Panc1 (cell line): Measurements from ENCODE around the gene P2RX1. TPM values are rescaled to one million over a fixed set of nuclear protein-coding genes. Genes with fewer than 3 reads are reported as not detected.

Experiments used
- ATAC-seq: fragments of 200-7000 bp; cut with Tn5 transposase; 2 replicates; pipeline ENCODE4 v1.9.1; 2020; ENCODE audit warnings: mild to moderate bottlenecking, moderate library complexity
- BruUV-seq: library from RNA; stranded (reverse); fragments of 400-500 nt; replicated peaks from 2 replicates; lab custom pipeline; 2021; lab: Mats Ljungman, UMichigan
- CTCF ChIA-PET: fragments of 300-600 bp; sonication (Branson Sonifier 250); formaldehyde crosslinking; loops from one replicate; lab custom pipeline; 2022; ENCODE audit warnings: antibody characterized with exemption; lab: Charles Lee
- POLR2A ChIA-PET: fragments of 300-600 bp; sonication (Branson Sonifier 250); formaldehyde crosslinking; loops from one replicate; lab custom pipeline; 2022; ENCODE audit warnings: antibody characterized with exemption; lab: Charles Lee
- DNase-seq: peaks from one replicate; pipeline ENCODE4 v3.0.0-alpha.2; 2010; ENCODE audit warnings: low read depth, low spot score
- H3K27ac ChIP-seq: 2 replicates; pipeline ENCODE4 v1.5.1; 2011; ENCODE audit warnings: mild to moderate bottlenecking, low read length, inconsistent platforms
- H3K27me3 ChIP-seq: fragments of 200-500 bp; sonication (Bioruptor generic); 2 replicates; pipeline ENCODE4 v1.6.0; 2014; ENCODE audit warnings: low read length, inconsistent platforms; ENCODE audit not compliant: control insufficient read depth, insufficient read depth
- H3K36me3 ChIP-seq: fragments of 200-500 bp; sonication (Bioruptor generic); 2 replicates; pipeline ENCODE4 v1.5.1; 2014; ENCODE audit warnings: inconsistent platforms, mild to moderate bottlenecking, low read length, moderate library complexity; ENCODE audit not compliant: control insufficient read depth, insufficient read depth
- H3K4me1 ChIP-seq: 2 replicates; pipeline ENCODE4 v1.5.1; 2011; ENCODE audit warnings: inconsistent platforms, mild to moderate bottlenecking, low read length, moderate library complexity; ENCODE audit not compliant: control insufficient read depth, insufficient read depth
- H3K4me3 ChIP-seq, 2 experiments: 2 replicates each; pipeline ENCODE4 v1.5.1; 2011 to 2012; ENCODE audit warnings: low read depth in 2 of 2, low read length in 2 of 2, mild to moderate bottlenecking in 2 of 2, inconsistent platforms in 1 of 2, moderate library complexity in 1 of 2
- H3K9me3 ChIP-seq: fragments of 200-500 bp; sonication (Bioruptor generic); 2 replicates; pipeline ENCODE4 v1.5.1; 2014; ENCODE audit warnings: low read depth, mild to moderate bottlenecking, inconsistent platforms, low read length, moderate library complexity; ENCODE audit not compliant: control insufficient read depth, insufficient read depth
- in situ Hi-C: cut with HindIII; loops from 2 replicates; pipeline ENCODE4 v1.10.0; 2016; ENCODE audit warnings: low sequenced_read_pairs, low pct_unique_long_range_greater_than_20kb
- intact Hi-C: fragments of 100-400 bp; cut with micrococcal nuclease; formaldehyde crosslinking; loops from one replicate; pipeline ENCODE4 v1.10.0; 2022; ENCODE audit not compliant: unreplicated experiment
- total RNA-seq: library from RNA; stranded (reverse); gene quantifications from one replicate; pipeline ENCODE4 v1.2.1, GENCODE V29; 2021; ENCODE audit not compliant: unreplicated experiment
- TF ChIP-seq, protein P1 (sequence below), 2 experiments: IDR thresholded peaks; 2 replicates each; pipeline ENCODE4 v1.6.1; 2011 to 2012; ENCODE audit warnings: low read depth in 2 of 2, control low read depth in 1 of 2, low read length in 1 of 2, mild to moderate bottlenecking in 1 of 2, moderate library complexity in 1 of 2; ENCODE audit not compliant: insufficient read depth in 1 of 2

The P2RX1 gene
- total RNA-seq, 1 experiment from 2014 or later, result not detected

GRCh38 chr17:3944485-3945388 lies 28.5 kb upstream of the P2RX1 start:
- DNase-seq, result no peak
- ChIA-PET CTCF (no interaction called here), POLR2A (no interaction called here)
- H3K9me3 ChIP-seq, result no peaks in the 10 kb centered on the region
- no peak overlapping the region for H3K27ac ChIP-seq
- H3K4me1 ChIP-seq, result no peaks in the 10 kb centered on the region
- intact Hi-C loops, result no loop called here
- no TSS peak for BruUV-seq
- peak; percentile 76 for ATAC-seq
- H3K27me3 ChIP-seq, result no peaks in the 10 kb centered on the region
- in situ Hi-C loops, result no loop called here
- H3K4me3 ChIP-seq, result peak overlapping the region in 1 of 2 experiments; percentile 19; a peak in 1 of 4 replicates
- TF ChIP-seq, protein P1, sequence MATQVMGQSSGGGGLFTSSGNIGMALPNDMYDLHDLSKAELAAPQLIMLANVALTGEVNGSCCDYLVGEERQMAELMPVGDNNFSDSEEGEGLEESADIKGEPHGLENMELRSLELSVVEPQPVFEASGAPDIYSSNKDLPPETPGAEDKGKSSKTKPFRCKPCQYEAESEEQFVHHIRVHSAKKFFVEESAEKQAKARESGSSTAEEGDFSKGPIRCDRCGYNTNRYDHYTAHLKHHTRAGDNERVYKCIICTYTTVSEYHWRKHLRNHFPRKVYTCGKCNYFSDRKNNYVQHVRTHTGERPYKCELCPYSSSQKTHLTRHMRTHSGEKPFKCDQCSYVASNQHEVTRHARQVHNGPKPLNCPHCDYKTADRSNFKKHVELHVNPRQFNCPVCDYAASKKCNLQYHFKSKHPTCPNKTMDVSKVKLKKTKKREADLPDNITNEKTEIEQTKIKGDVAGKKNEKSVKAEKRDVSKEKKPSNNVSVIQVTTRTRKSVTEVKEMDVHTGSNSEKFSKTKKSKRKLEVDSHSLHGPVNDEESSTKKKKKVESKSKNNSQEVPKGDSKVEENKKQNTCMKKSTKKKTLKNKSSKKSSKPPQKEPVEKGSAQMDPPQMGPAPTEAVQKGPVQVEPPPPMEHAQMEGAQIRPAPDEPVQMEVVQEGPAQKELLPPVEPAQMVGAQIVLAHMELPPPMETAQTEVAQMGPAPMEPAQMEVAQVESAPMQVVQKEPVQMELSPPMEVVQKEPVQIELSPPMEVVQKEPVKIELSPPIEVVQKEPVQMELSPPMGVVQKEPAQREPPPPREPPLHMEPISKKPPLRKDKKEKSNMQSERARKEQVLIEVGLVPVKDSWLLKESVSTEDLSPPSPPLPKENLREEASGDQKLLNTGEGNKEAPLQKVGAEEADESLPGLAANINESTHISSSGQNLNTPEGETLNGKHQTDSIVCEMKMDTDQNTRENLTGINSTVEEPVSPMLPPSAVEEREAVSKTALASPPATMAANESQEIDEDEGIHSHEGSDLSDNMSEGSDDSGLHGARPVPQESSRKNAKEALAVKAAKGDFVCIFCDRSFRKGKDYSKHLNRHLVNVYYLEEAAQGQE (IDR thresholded peaks at IDR 0.05; ENCODE audit: insufficient read depth in 1 of 2, low read depth in 2 of 2, low read length in 1 of 2), result no peak
- H3K36me3 ChIP-seq, result no peaks in the 10 kb centered on the region

DNA sequence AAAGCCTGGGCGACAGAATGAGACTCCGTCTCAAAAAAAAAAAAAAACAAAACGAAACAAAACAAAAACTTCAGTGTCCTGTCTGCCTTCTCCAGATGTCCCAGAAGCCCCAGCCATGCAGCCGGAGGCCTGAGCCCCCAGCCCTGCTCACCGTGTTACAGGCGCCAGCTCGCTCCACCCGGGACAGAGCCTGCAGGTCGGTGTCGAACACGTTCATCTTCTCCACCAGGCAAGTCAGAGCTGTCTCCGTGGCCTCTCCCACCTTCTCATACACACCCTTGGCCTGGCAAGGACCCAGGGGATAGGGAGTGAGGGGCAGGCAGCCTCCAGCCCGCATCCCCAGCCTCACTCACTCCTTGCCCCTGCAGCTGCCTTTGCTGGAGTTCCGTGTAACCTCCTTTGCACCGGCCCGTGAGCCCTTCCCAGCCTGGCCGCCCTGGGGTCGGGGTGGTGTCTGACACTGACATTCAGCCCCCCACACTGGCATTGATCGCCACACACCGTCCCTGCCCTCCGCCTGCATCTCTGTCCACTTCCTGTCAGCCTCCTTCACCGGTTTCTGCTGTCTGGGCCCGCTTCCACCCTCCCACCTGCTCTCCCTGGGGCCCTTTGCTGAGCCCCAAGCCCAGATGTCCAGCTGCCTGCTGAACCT lies 27.1 kb upstream of the P2RX1 start:
- H3K4me3 ChIP-seq, result no peak overlapping the region
- TF ChIP-seq, protein P1 (IDR thresholded peaks at IDR 0.05; ENCODE audit: insufficient read depth in 1 of 2, low read depth in 2 of 2, low read length in 1 of 2), result no peak
- ChIA-PET CTCF (no interaction called here), POLR2A (no interaction called here)
- H3K4me1 ChIP-seq, result no peaks in the 10 kb centered on the region
- intact Hi-C loops, result no loop called here
- H3K27me3 ChIP-seq, result no peaks in the 10 kb centered on the region
- no peaks in the 10 kb centered on the region for H3K36me3 ChIP-seq
- DNase-seq (no peak), ATAC-seq (no peak)
- no peaks in the 10 kb centered on the region for H3K9me3 ChIP-seq
- H3K27ac ChIP-seq, result no peak overlapping the region
- in situ Hi-C loops, result no loop called here
- no TSS peak for BruUV-seq
